T-helper 1 cell (primary cell): Measurements from ENCODE around the gene HK2.
"Not testable (repeated sequence)": the region's sequence is repeated elsewhere in the genome, so short reads cannot be mapped to it uniquely, and the experiment has no call there.

Source experiments
- DNase-seq, 5 donors: peaks; one replicate each; pipeline ENCODE4 v3.0.0-alpha.2; 2012 to 2020

The HK2 gene

DNA sequence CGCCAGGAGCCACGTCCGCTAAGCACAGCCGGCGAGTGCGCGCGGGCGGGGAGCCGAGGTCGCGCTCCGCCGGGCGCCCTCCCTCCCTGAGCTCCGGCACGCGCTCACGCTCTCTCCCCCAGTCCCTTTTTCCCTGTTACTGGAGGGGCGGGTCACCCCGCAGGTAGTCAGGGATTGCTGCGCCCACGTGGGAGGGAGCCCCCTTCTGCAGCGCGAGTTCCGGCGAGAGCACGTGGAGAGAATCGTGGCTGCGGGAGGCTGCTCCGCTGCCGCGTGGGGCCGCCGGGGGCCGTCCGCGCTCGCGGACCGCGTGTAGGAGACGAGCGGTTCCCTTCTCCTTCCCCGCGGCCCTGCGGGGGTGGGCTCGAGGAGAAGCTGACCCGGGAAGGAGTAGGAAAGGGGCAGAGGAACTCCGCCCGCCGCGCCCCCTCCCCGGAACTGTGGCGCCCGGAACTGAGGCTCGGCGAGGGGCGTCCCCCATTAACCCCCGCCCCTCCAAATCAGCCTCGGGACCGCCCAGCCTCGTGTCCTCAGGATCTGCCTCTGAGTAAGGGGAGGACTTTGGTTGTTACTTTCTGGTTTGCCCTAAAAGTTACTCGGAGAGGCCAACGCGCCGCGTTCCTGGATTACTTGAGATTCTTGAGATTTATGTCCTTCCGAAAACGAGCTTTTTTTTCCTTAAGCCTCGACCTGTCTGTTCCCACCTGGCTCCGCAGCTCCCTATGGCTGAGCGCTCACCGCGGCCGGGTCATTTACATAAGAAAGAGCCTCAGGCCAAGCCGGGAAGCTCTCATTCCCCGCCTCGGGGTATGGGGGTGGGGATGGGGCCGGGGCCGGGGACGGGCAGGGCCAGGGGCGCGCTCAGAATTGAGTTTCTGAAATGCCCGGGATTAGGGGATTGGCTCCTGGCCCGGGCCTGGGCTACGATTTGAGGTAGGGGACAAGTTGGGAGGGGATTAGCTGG lies 1.1 kb downstream of the HK2 start:
- peak in 4 of 5 donors; percentile 31 to 60 (median 48) for DNase-seq

DNA sequence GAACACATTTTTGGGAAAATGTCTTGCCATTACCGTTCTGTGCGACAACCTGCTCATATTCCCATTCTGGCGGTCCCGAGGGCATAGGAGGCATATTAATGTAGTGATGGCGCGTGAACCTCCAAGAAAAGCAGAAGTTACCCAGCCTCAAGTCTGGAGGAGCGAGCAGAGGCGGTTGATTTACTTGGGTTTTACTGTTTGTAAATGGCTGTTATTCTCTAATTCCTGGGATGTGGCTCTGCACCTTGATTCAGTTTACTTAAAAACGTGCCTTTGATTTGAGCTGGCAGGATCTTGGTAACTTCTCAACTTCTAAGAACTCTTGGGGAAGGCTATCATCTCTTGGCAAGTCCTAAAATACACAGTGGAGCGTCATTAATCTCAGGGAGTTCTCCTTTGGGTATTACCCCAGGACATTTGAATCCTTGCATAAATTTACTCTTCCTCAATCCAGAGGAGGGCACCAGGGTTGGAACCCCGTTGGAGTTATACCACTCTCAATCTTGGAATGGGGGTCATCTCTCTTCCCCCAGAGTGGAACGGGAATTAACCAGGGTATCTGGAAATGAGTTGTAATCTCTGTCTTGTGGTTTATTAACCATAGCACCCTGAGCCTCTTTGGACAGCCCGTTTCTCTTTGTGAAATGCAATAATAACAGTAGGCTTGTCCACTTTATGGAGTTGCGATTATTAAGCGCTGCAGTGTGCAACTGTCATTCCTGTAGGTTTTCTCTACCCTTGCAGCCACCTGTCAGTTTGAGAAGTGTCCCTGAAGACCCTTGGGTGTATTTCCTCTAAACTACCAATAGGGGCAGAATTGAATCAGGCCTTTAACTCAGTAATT lies 2.1 kb downstream of the HK2 start:
- peak in 1 of 5 donors; percentile 46 for DNase-seq

GRCh38 chr2:74836675-74837401 lies 2.9 kb downstream of the HK2 start:
- DNase-seq, result no peak

- no peak for DNase-seq
These were observed 7.7 kb downstream of the HK2 start for GRCh38 chr2:74841641-74842040.

GRCh38 chr2:74843433-74843832 lies 9.5 kb downstream of the HK2 start:
- no peak for DNase-seq

DNA sequence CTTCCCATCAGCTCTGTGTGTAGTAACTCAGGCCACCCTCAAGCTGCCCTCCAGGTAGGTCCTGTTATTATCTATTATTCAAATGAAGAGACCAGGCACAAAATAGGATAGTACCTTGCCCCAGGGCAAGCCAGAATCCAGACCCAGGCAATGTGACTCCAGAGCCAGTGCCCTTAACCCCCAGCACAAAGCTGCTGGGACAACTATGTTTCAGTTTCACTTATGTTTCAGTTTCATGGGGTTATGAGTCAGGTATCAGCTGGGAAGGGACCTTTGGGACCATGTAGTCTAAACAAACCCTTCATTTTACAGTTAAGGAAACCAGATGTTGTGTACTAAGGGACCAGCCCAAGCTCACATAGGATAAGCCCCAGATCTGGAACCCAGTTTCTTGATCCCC lies 10.0 kb downstream of the HK2 start:
- peak in 1 of 5 donors; percentile 78 for DNase-seq

GRCh38 chr2:74844752-74845151 lies 10.8 kb downstream of the HK2 start:
- no peak for DNase-seq

DNA sequence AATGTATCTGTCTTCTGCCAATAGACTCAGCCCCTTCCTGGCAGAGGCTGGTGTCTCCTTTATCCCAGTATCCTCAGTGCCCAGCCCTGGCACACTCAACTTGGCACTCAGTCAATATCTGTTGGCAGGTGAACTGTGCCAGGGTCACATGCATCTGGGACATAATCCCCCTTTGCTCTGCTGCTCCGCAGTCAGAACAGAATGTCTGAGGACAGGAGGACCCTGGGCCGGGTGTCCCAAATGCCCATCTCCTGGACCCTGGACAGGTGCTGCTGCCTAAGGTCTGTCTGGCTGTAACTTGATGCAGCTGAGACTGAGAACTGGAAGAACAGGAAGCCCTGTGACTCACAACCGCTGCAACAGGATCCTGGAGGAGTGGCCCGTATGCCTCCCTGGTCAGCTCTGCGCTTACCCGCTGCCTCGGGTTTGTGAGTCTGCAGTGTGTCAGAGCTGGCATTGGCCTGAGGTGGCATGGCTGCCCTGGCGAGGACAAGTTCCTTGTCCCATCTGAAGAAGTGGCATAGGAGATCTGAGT lies 11.4 kb downstream of the HK2 start:
- DNase-seq, result peak in 3 of 5 donors; percentile 8 to 48 (median 11)

- DNase-seq, result no peak
These were observed 12.1 kb downstream of the HK2 start for GRCh38 chr2:74845991-74846390.

DNA sequence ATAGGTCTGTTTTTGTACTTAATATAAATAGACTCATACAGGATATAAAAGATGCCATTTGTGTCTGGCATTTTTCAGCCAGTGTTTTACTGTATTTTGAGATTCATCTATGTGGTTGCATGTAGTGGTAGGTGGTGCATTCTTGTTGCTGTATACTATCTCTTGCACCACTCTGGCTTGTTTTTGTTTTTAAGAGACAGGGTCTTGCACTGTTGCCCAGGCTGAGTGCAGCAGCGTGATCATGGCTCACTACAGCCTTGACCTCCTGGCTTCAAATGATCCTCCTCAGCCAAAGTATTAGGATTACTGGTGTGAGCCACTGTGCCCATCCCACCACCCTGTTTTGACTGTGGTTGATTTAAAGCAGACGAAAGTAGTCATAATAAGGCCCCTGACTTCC lies 12.6 kb downstream of the HK2 start:
- DNase-seq, result no peak

DNA sequence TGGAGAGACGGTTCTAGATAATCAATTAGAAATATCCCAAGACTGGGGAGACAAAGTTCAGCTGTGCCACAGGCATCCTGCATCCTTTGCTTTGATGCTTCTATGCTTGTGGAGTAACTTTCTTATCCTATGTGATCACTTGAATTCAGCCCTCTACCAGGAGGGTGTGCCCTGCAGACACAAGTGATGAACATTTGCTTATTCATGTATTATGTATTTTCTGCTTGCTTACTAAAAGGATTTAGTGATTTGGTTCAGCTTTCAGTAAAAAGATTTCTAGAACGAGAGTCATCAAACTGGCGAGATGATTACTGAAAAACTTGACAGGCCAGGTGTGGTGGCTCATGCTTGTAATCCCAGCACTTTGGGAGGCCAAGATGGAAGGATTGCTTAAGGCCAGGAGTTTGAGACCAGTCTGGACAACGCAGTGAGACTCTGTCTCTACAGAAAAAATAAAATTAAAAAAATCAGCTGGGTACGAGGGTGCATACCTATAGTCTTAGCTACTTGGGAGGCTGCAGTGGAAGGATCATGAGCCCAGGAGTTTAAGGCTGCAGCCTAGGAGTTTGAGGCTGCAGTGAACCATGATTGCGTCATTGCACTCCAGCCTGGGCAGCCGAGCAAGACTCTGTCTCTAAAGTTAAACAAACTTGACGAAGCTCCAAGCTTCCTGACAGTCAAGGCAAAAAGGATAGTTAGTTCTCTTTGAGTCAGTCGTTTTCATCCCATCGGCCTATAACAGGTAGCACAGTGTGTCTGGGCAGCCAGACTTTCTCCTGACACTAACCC lies 13.3 kb downstream of the HK2 start:
- DNase-seq, result no peak

DNA sequence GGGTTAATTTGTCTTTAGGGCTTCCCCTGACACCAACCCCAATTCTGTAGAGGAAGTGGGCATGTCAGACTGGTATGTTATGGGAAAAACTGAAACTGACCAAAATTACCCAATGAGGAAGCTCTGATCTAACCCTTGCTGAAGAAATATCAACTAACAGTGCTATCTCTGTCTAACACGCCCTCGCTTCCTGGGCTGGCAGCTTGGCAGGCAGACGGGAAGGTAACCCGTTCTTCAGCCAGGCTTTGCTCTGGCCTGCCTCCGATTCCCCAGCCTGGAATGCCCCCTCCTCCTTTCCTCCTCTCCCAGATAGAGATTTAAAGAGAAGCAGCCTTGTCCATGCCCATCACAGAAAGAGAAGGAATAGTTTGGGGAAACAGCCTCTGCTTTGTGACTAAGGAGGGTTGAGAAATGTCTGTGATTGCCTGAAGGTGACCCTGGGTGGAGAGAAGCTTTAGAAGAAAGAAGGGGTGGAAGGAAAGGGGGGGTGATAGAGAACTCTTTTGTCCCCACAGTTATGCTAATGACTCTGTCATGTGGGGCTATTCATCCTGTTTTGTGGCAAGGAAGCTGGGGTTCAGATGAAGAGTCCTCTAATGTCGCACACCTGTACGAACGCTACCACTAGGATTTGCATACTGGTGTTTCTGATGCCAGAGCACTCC lies 15.4 kb downstream of the HK2 start:
- DNase-seq, result peak in 4 of 5 donors; percentile 23 to 72 (median 36)

GRCh38 chr2:74850496-74851190 lies 16.7 kb downstream of the HK2 start:
- DNase-seq, result no peak

- no peak for DNase-seq
These were observed 17.3 kb downstream of the HK2 start for GRCh38 chr2:74851191-74851566.

GRCh38 chr2:74853360-74853759 lies 19.4 kb downstream of the HK2 start:
- DNase-seq, result not testable (repeated sequence)

DNA sequence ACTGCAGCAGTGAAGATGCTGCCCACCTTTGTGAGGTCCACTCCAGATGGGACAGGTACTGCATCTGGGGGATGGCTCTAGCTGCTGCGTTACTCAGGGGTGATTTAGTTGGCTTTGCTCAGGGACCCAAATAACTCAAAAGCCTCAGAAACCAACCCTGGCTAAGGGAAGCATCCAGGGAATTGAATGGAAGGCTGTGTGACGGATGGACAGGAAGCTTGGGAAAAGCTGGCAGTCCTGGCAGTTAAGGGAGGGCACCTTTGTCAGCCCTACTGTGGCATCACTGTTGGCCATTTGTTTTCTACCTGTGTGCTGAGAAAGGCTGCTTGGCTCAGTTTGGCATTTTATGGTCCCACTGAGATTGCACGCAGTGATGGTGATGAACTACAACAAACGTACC lies 20.5 kb downstream of the HK2 start:
- DNase-seq, result no peak

- not testable (repeated sequence) for DNase-seq
These were observed 21.3 kb downstream of the HK2 start for GRCh38 chr2:74855114-74855707.

DNA sequence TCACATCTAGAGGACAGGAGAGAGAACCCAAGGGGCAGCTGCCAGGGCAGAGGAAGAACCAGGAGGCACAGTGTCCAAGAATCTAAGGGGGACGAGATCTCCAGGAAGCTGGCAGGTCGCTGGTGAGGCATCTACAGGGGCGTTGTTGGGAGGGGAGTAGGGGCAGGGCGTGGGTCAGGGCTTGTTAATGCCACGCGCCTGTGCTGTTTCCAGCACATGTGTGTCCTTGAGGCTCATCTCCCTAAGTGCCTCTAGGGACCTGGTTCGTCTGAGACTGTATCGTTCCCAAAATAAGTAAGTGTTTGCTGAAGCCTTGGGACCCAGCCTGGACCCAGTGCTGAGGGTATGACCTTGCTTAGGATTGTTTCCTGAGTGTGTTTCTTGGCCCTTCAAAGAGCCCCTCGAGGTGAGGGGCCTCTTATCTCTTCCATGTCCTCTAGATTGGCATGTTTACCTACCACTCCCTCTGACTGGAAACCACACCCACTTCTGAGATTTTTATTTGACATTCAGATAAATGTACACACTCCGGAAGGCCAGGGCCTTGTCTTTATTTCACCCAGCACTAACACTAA lies 22.2 kb downstream of the HK2 start:
- no peak for DNase-seq

DNA sequence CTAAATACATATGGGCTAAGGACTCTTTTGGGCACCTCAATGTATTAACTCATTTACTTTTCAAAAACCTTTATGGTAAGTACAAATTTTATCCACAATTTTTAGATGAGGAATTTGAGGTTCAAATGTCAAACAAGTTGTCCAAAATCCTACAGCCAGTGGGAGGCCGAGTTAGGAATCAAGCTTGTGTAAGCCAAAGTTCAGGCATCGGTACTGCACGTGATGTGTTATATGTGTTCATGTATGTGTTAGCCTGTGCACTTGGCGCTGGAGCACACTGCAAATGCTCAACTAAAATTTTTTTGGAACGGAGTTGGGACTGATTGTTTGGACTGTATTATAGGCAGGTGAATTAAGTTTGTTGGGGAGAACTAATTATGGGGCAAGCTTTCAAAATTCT lies 22.7 kb downstream of the HK2 start:
- no peak for DNase-seq

- DNase-seq, result no peak
These were observed 23.3 kb downstream of the HK2 start for GRCh38 chr2:74857215-74857614.
